ENCODE results near the gene NQO1. TPM values are rescaled to one million over a fixed set of nuclear protein-coding genes. Genes with fewer than 3 reads are reported as not detected.
"Not testable (repeated sequence)": the region's sequence is repeated elsewhere in the genome, so short reads cannot be mapped to it uniquely, and the experiment has no call there.

The NQO1 gene
- total RNA-seq, 1 donor from 2014 or later: 375 TPM

GRCh38 chr16:69744363-69745231, 18.2 kb upstream of the NQO1 start:
- DNase-seq (ENCODE audit: low read depth): no peak

GRCh38 chr16:69741951-69742904, 15.9 kb upstream of the NQO1 start:
- DNase-seq (ENCODE audit: low read depth): no peak

GRCh38 chr16:69741519-69741918, 15.2 kb upstream of the NQO1 start:
- DNase-seq (ENCODE audit: low read depth): no peak

GRCh38 chr16:69732101-69732500, 5.7 kb upstream of the NQO1 start:
- no peak for DNase-seq (ENCODE audit: low read depth)

GRCh38 chr16:69731280-69731679, 4.9 kb upstream of the NQO1 start:
- not testable (repeated sequence) for DNase-seq (ENCODE audit: low read depth)

GRCh38 chr16:69729030-69729429, 2.7 kb upstream of the NQO1 start:
- not testable (repeated sequence) for DNase-seq (ENCODE audit: low read depth)

GRCh38 chr16:69727916-69728270, 1.5 kb upstream of the NQO1 start:
- DNase-seq (ENCODE audit: low read depth): peak; percentile 31

- DNase-seq (ENCODE audit: low read depth): no peak
These were observed 664 bp downstream of the NQO1 start for GRCh38 chr16:69725480-69726312.

GRCh38 chr16:69724981-69725479, 1.3 kb downstream of the NQO1 start:
- peak; percentile 82 for DNase-seq (ENCODE audit: low read depth)

- no peak for DNase-seq (ENCODE audit: low read depth)
These were observed 1.9 kb downstream of the NQO1 start for GRCh38 chr16:69724414-69724873.

GRCh38 chr16:69721441-69721957, 4.9 kb downstream of the NQO1 start:
- no peak for DNase-seq (ENCODE audit: low read depth)

- no peak for DNase-seq (ENCODE audit: low read depth)
These were observed 5.4 kb downstream of the NQO1 start for GRCh38 chr16:69720822-69721430.

GRCh38 chr16:69718111-69718764, 8.1 kb downstream of the NQO1 start:
- no peak for DNase-seq (ENCODE audit: low read depth)

- DNase-seq (ENCODE audit: low read depth): no peak
These were observed 9.3 kb downstream of the NQO1 start for GRCh38 chr16:69717066-69717465.

- no peak for DNase-seq (ENCODE audit: low read depth)
These were observed 13.3 kb downstream of the NQO1 start for GRCh38 chr16:69712914-69713581.

- no peak for DNase-seq (ENCODE audit: low read depth)
These were observed 14.1 kb downstream of the NQO1 start for GRCh38 chr16:69712277-69712676.

- DNase-seq (ENCODE audit: low read depth): no peak
These were observed 15.1 kb downstream of the NQO1 start for GRCh38 chr16:69711115-69711740.

GRCh38 chr16:69709456-69710084, 16.8 kb downstream of the NQO1 start:
- DNase-seq (ENCODE audit: low read depth): peak; percentile 73
